Measurements from ENCODE around the gene GALNT17.

The GALNT17 gene

GRCh38 chr7:71466448-71467145, 334.7 kb downstream of the GALNT17 start:
- no peak for DNase-seq

- DNase-seq: no peak
Measured at GRCh38 chr7:71470326-71470725, 338.4 kb downstream of the GALNT17 start.

- DNase-seq: no peak
Measured at GRCh38 chr7:71470830-71471229, 338.9 kb downstream of the GALNT17 start.

GRCh38 chr7:71472962-71473361, 341.0 kb downstream of the GALNT17 start:
- no peak for DNase-seq

GRCh38 chr7:71473366-71473967, 341.5 kb downstream of the GALNT17 start:
- DNase-seq: no peak

GRCh38 chr7:71477441-71477840, 345.5 kb downstream of the GALNT17 start:
- no peak for DNase-seq

- DNase-seq: no peak
Measured at GRCh38 chr7:71479231-71479630, 347.3 kb downstream of the GALNT17 start.

- DNase-seq: no peak
Measured at GRCh38 chr7:71480791-71481190, 348.8 kb downstream of the GALNT17 start.

- no peak for DNase-seq
Measured at GRCh38 chr7:71482284-71482683, 350.3 kb downstream of the GALNT17 start.

- DNase-seq: no peak
Measured at GRCh38 chr7:71484380-71484779, 352.4 kb downstream of the GALNT17 start.

GRCh38 chr7:71485586-71485985, 353.6 kb downstream of the GALNT17 start:
- no peak for DNase-seq

GRCh38 chr7:71486414-71486813, 354.5 kb downstream of the GALNT17 start:
- DNase-seq: no peak

- no peak for DNase-seq
Measured at GRCh38 chr7:71486856-71487628, 355.1 kb downstream of the GALNT17 start.

GRCh38 chr7:71488308-71488707, 356.4 kb downstream of the GALNT17 start:
- DNase-seq: no peak

- no peak for DNase-seq
Measured at GRCh38 chr7:71491336-71491735, 359.4 kb downstream of the GALNT17 start.

- DNase-seq: no peak
Measured at GRCh38 chr7:71495828-71496227, 363.9 kb downstream of the GALNT17 start.

GRCh38 chr7:71497256-71497946, 365.5 kb downstream of the GALNT17 start:
- no peak for DNase-seq

GRCh38 chr7:71498381-71498780, 366.4 kb downstream of the GALNT17 start:
- DNase-seq: no peak

- no peak for DNase-seq
Measured at GRCh38 chr7:71504697-71505441, 372.9 kb downstream of the GALNT17 start.

GRCh38 chr7:71506822-71507221, 374.9 kb downstream of the GALNT17 start:
- no peak for DNase-seq

GRCh38 chr7:71507680-71508602, 376.0 kb downstream of the GALNT17 start:
- DNase-seq: no peak

GRCh38 chr7:71509381-71509780, 377.4 kb downstream of the GALNT17 start:
- no peak for DNase-seq
